Stomach smooth muscle (tissue), 2 donors: ENCODE measurements around the gene BASP1.
"Not testable (repeated sequence)": the region's sequence is repeated elsewhere in the genome, so short reads cannot be mapped to it uniquely, and the experiment has no call there.

ENCODE experiments used
- H3K27ac ChIP-seq: one replicate; pipeline ENCODE4 v1.7.0; 2013; ENCODE audit warnings: mild to moderate bottlenecking, low read length, inconsistent platforms
- H3K27me3 ChIP-seq, 2 donors: one replicate each; pipeline ENCODE4 v1.7.0; 2013; ENCODE audit warnings: low read length in 2 of 2; ENCODE audit not compliant: insufficient read depth in 2 of 2, control insufficient read depth in 1 of 2
- H3K36me3 ChIP-seq, 2 donors: one replicate each; pipeline ENCODE4 v1.7.0; 2013; ENCODE audit warnings: low read length in 2 of 2; ENCODE audit not compliant: control insufficient read depth in 2 of 2, insufficient read depth in 2 of 2
- H3K4me1 ChIP-seq: one replicate; pipeline ENCODE4 v1.7.0; 2013; ENCODE audit warnings: low read length; ENCODE audit not compliant: control insufficient read depth, insufficient read depth
- H3K4me3 ChIP-seq, 2 donors: one replicate each; pipeline ENCODE4 v1.7.0; 2013; ENCODE audit warnings: low read length in 2 of 2
- H3K9ac ChIP-seq, 2 donors: one replicate each; pipeline ENCODE4 v1.7.0; 2013; ENCODE audit warnings: low read length in 2 of 2, mild to moderate bottlenecking in 1 of 2
- H3K9me3 ChIP-seq, 2 donors: one replicate each; pipeline ENCODE4 v1.7.0; 2013; ENCODE audit warnings: low read length in 2 of 2; ENCODE audit not compliant: control insufficient read depth in 2 of 2
- donor health status: healthy.
- donor health status: Pancreatic carcinoma.

The BASP1 gene

GRCh38 chr5:17317473-17317872, 100.0 kb downstream of the BASP1 start:
- no peak overlapping the region for H3K4me3 ChIP-seq
- H3K36me3 ChIP-seq = no peaks in the 10 kb centered on the region
- no peak overlapping the region for H3K27ac ChIP-seq
- no peaks in the 10 kb centered on the region for H3K27me3 ChIP-seq
- no peaks in the 10 kb centered on the region for H3K9me3 ChIP-seq
- H3K9ac ChIP-seq = no peak overlapping the region
- no peaks in the 10 kb centered on the region for H3K4me1 ChIP-seq

- H3K36me3 ChIP-seq, H3K4me1 ChIP-seq, H3K27ac ChIP-seq, H3K27me3 ChIP-seq, H3K9me3 ChIP-seq, H3K4me3 ChIP-seq, H3K9ac ChIP-seq: not testable (repeated sequence)
Measured at GRCh38 chr5:17319095-17319494, 101.7 kb downstream of the BASP1 start.

GRCh38 chr5:17325770-17326599, 108.6 kb downstream of the BASP1 start:
- no peak overlapping the region for H3K27ac ChIP-seq
- no peaks in the 10 kb centered on the region for H3K36me3 ChIP-seq
- no peaks in the 10 kb centered on the region for H3K27me3 ChIP-seq
- H3K4me3 ChIP-seq = no peak overlapping the region
- no peaks in the 10 kb centered on the region for H3K4me1 ChIP-seq
- H3K9ac ChIP-seq = no peak overlapping the region
- H3K9me3 ChIP-seq = no peaks in the 10 kb centered on the region
